ENCODE data around the gene SMIM32. TPM values are rescaled to one million over a fixed set of nuclear protein-coding genes. Genes with fewer than 3 reads are reported as not detected.
A peak's percentile ranks its signal among the peaks of the same experiment; 100 is the strongest.

SMIM32 gene
- total and polyA plus RNA-seq, 2 donors (not counting 3 experiments of a cell fraction or from before 2014, with no cell fraction given), result not detected

DNA sequence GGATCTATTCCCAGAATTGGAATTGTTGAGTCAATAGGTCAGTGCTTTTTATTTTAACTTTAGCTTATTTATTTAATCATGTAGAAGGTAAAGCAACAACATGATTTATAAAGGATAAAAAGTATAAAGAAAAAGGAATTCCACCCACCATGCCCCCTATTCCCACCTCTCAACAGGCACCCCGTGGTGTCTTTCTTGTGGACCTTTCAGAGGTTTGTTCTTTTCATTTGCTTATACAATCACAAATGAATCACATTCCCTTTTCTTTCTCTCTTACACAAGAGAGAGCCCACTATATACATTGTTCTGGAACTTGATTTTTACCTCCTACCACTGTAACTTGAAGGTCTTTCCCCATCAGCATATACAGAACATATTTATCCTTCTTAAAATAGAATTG, 37.2 kb upstream of the SMIM32 start:
- no peak overlapping the region for H3K27ac ChIP-seq (ENCODE audit: insufficient read depth, low read depth, low read length)
- no peak overlapping the region for H3K4me3 ChIP-seq (replicated peaks in 1 of 3; ENCODE audit: insufficient read depth in 1 of 3, low read depth in 1 of 3, low read length in 3 of 3)
- intact Hi-C loops (cut with micrococcal nuclease), result no loop called here
- no peak overlapping the region for H3K4me2 ChIP-seq (ENCODE audit: insufficient read depth, low read length)
- H4K20me1 ChIP-seq (replicated peaks; ENCODE audit: control insufficient read depth, extremely low read depth, insufficient read depth, low read length), result no peaks in the 10 kb centered on the region
- H3K36me3 ChIP-seq (ENCODE audit: control insufficient read depth in 2 of 2, extremely low read depth in 1 of 2, insufficient read depth in 2 of 2, low read length in 2 of 2), result no peaks in the 10 kb centered on the region
- ChIA-PET POLR2A (no interaction called here), CTCF (no interaction called here)
- dilution Hi-C loops (cut with MboI; ENCODE audit: extremely low pct_ligation_motif_present, low sequenced_read_pairs), result no loop called here
- peaks cover 1 to 16% of the 10 kb centered on the region in 2 experiments for H3K27me3 ChIP-seq (ENCODE audit: control insufficient read depth in 2 of 2, insufficient read depth in 2 of 2, low read length in 2 of 2)
- no peak overlapping the region for H3K9ac ChIP-seq (replicated peaks; ENCODE audit: extremely low read depth, insufficient read depth, low read length)
- H3K9me3 ChIP-seq (replicated peaks; ENCODE audit: control insufficient read depth, insufficient read depth, low read length), result no peaks in the 10 kb centered on the region
- FAIRE-seq (no peak), DNase-seq (ENCODE audit: low read depth, low spot score) (peak; percentile 2)
- BruUV-seq (replicated peaks), result no TSS peak
- no peaks in the 10 kb centered on the region for H3K4me1 ChIP-seq (ENCODE audit: control insufficient read depth, extremely low read depth, insufficient read depth, low read length)
- H3K79me2 ChIP-seq (ENCODE audit: control insufficient read depth, insufficient read depth, low read length), result no peaks in the 10 kb centered on the region
- H2AFZ ChIP-seq (ENCODE audit: low read depth, low read length), result no peak overlapping the region
- no peaks in the 10 kb centered on the region for H3K9me1 ChIP-seq (replicated peaks; ENCODE audit: control insufficient read depth, extremely low read depth, insufficient read depth, low read length)
- TF ChIP-seq MAX (IDR thresholded peaks at IDR 0.05; ENCODE audit: insufficient read depth, insufficient read length) (no peak), POLR2AphosphoS5 (IDR thresholded peaks at IDR 0.05; ENCODE audit: insufficient read depth, low read depth, low read length) (no peak), EZH2 (IDR thresholded peaks at IDR 0.05; ENCODE audit: borderline replicate concordance, low read depth, low read length, severe bottlenecking) (no peak), MYC (IDR thresholded peaks at IDR 0.05; ENCODE audit: low read depth, low read length) (no peak)

DNA sequence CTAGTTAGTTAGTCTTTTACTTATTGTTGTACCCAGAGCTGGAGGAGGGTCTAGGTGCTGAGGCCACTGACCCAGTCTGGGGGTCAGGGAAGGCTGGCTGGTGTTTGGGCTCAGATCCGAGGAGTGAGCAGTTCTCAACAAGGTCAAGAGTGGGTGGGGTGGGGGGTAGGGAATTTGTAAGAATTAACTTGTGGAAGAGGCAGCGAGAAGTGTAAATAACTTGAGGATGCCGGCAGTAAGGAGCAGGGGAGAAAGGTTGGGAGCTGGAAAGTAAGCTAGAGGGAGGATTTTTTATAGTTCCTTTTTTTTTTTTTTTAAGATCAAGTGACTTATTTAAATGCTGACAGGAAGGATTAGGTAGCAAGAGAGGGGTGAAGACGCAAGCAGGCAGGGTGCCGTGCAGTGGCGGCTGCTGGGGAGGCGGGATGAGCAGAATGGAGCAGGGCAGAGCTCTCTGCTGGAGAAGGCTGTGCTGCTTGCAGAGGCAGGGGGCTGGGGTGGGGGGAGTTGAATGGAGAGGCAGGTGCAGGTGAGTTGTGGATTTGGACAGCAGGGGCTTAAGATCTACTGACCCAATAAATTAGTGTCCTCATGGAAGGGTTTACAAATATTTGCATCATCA, 35.3 kb upstream of the SMIM32 start:
- H3K4me2 ChIP-seq (ENCODE audit: insufficient read depth, low read length), result no peak overlapping the region
- no peak for FAIRE-seq
- intact Hi-C loops (cut with micrococcal nuclease), result no loop called here
- no peaks in the 10 kb centered on the region for H3K9me3 ChIP-seq (replicated peaks; ENCODE audit: control insufficient read depth, insufficient read depth, low read length)
- no peak overlapping the region for H3K27ac ChIP-seq (ENCODE audit: insufficient read depth, low read depth, low read length)
- peaks cover 1 to 19% of the 10 kb centered on the region in 2 experiments for H3K27me3 ChIP-seq (ENCODE audit: control insufficient read depth in 2 of 2, insufficient read depth in 2 of 2, low read length in 2 of 2)
- POLR2A ChIA-PET, result no interaction called here
- dilution Hi-C loops (cut with MboI; ENCODE audit: extremely low pct_ligation_motif_present, low sequenced_read_pairs), result no loop called here
- TF ChIP-seq EZH2 (IDR thresholded peaks at IDR 0.05; ENCODE audit: borderline replicate concordance, low read depth, low read length, severe bottlenecking), result no peak
- no peak for TF ChIP-seq FOS (IDR thresholded peaks at IDR 0.05; ENCODE audit: borderline replicate concordance, insufficient read depth, low read length)
- TF ChIP-seq POLR2AphosphoS5 (IDR thresholded peaks at IDR 0.05; ENCODE audit: insufficient read depth, low read depth, low read length), result no peak
- TF ChIP-seq POLR2A (IDR thresholded peaks at IDR 0.05; ENCODE audit: low read depth, low read length), result no peak
- no peak for TF ChIP-seq MAX (IDR thresholded peaks at IDR 0.05; ENCODE audit: insufficient read depth, insufficient read length)
- no peak for TF ChIP-seq MYC (IDR thresholded peaks at IDR 0.05; ENCODE audit: low read depth, low read length)
- TF ChIP-seq GATA2 (IDR thresholded peaks at IDR 0.05; ENCODE audit: insufficient read depth, insufficient read length, low read depth, low read length), result no peak
- no peak for TF ChIP-seq JUN (IDR thresholded peaks at IDR 0.05; ENCODE audit: borderline replicate concordance, insufficient read depth, insufficient read length, low read depth)
- TF ChIP-seq, protein P1, sequence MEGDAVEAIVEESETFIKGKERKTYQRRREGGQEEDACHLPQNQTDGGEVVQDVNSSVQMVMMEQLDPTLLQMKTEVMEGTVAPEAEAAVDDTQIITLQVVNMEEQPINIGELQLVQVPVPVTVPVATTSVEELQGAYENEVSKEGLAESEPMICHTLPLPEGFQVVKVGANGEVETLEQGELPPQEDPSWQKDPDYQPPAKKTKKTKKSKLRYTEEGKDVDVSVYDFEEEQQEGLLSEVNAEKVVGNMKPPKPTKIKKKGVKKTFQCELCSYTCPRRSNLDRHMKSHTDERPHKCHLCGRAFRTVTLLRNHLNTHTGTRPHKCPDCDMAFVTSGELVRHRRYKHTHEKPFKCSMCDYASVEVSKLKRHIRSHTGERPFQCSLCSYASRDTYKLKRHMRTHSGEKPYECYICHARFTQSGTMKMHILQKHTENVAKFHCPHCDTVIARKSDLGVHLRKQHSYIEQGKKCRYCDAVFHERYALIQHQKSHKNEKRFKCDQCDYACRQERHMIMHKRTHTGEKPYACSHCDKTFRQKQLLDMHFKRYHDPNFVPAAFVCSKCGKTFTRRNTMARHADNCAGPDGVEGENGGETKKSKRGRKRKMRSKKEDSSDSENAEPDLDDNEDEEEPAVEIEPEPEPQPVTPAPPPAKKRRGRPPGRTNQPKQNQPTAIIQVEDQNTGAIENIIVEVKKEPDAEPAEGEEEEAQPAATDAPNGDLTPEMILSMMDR (IDR thresholded peaks at IDR 0.05; ENCODE audit: extremely low read depth in 1 of 2, insufficient read depth in 1 of 2, low read depth in 1 of 2, low read length in 2 of 2), result no peak
- H3K9ac ChIP-seq (replicated peaks; ENCODE audit: extremely low read depth, insufficient read depth, low read length), result no peak overlapping the region
- H3K4me1 ChIP-seq (ENCODE audit: control insufficient read depth, extremely low read depth, insufficient read depth, low read length), result no peaks in the 10 kb centered on the region
- BruUV-seq (replicated peaks), result no TSS peak
- DNase-seq (ENCODE audit: low read depth, low spot score), result no peak
- H4K20me1 ChIP-seq (replicated peaks; ENCODE audit: control insufficient read depth, extremely low read depth, insufficient read depth, low read length), result no peaks in the 10 kb centered on the region
- no peaks in the 10 kb centered on the region for H3K79me2 ChIP-seq (ENCODE audit: control insufficient read depth, insufficient read depth, low read length)
- H3K4me3 ChIP-seq (replicated peaks in 1 of 3; ENCODE audit: insufficient read depth in 1 of 3, low read depth in 1 of 3, low read length in 3 of 3), result no peak overlapping the region
- no peaks in the 10 kb centered on the region for H3K36me3 ChIP-seq (ENCODE audit: control insufficient read depth in 2 of 2, extremely low read depth in 1 of 2, insufficient read depth in 2 of 2, low read length in 2 of 2)
- CTCF ChIA-PET, result no interaction called here
- no peaks in the 10 kb centered on the region for H3K9me1 ChIP-seq (replicated peaks; ENCODE audit: control insufficient read depth, extremely low read depth, insufficient read depth, low read length)
- no peak overlapping the region for H2AFZ ChIP-seq (ENCODE audit: low read depth, low read length)

Measured in endothelial cell of umbilical vein (primary cell).